ENCODE measurements around the gene KRT75. TPM values are rescaled to one million over a fixed set of nuclear protein-coding genes. Genes with fewer than 3 reads are reported as not detected.

KRT75 gene
- total RNA-seq, 1 experiment from 2014 or later: not detected

GRCh38 chr12:52377266-52377665 lies 56.9 kb downstream of the KRT75 start:
- H3K4me1 Mint-ChIP-seq (ENCODE audit: insufficient read depth, unreplicated experiment): no peaks in the 10 kb centered on the region
- no peaks in the 10 kb centered on the region for H3K36me3 Mint-ChIP-seq (ENCODE audit: insufficient read depth, unreplicated experiment)
- DNase-seq (ENCODE audit: unreplicated experiment): no peak
- intact Hi-C loops (cut with micrococcal nuclease): no loop called here
- no peaks in the 10 kb centered on the region for H3K9me3 Mint-ChIP-seq (ENCODE audit: unreplicated experiment)
- POLR2A ChIA-PET: no interaction called here
- no peak for TF ChIP-seq CTCF (IDR thresholded peaks at IDR 0.05; ENCODE audit: unreplicated experiment)
- no TSS peak for BruUV-seq (replicated peaks)
- H3K27me3 Mint-ChIP-seq (ENCODE audit: insufficient read depth, unreplicated experiment): no peaks in the 10 kb centered on the region
- no peak overlapping the region for H3K27ac Mint-ChIP-seq (ENCODE audit: low read depth, unreplicated experiment)
- CTCF ChIA-PET: interaction anchor here (0.6 to 4.6 kb wide), 6 partner anchors 117 to 503 kb away, joined by 3 to 17 read pairs (median 4); no protein-coding TSS in a partner anchor
- H3K4me3 Mint-ChIP-seq (ENCODE audit: unreplicated experiment): no peak overlapping the region

Other genes with a start within 250 kb of the KRT75 start
- gene KRT80, start 242.4 kb downstream of the KRT75 start, total RNA-seq (2022): 27.4 and 52.3 TPM in 2 replicates
- 2,379 and 3,360 TPM in 2 replicates for gene KRT7, start 201.1 kb downstream of the KRT75 start, total RNA-seq (2022)
- 37.8 and 45.1 TPM in 2 replicates for gene KRT86, start 159.7 kb downstream of the KRT75 start, total RNA-seq (2022)
- gene KRT81, start 142.8 kb downstream of the KRT75 start, total RNA-seq (2022): 2,023 and 2,244 TPM in 2 replicates
- 12.2 and 14.5 TPM in 2 replicates for gene KRT83, start 113.0 kb downstream of the KRT75 start, total RNA-seq (2022)
- gene KRT85, start 66.9 kb downstream of the KRT75 start, total RNA-seq (2022): 0.23 TPM in 1 of 2 replicates, not detected in the other
- gene KRT84, start 48.7 kb downstream of the KRT75 start, total RNA-seq (2022): not detected in 2 replicates
- not detected in 2 replicates for gene KRT82, start 28.0 kb downstream of the KRT75 start, total RNA-seq (2022)
- gene KRT6B, start 17.8 kb upstream of the KRT75 start, total RNA-seq (2022): 2.3 and 3.3 TPM in 2 replicates
- gene KRT6C, start 39.4 kb upstream of the KRT75 start, total RNA-seq (2022): 0.19 and 0.44 TPM in 2 replicates
- 1,403 and 1,688 TPM in 2 replicates for gene KRT6A, start 58.9 kb upstream of the KRT75 start, total RNA-seq (2022)
- 1,273 and 3,552 TPM in 2 replicates for gene KRT5, start 86.0 kb upstream of the KRT75 start, total RNA-seq (2022)
- not detected in 2 replicates for gene KRT71, start 118.8 kb upstream of the KRT75 start, total RNA-seq (2022)
- gene KRT74, start 139.5 kb upstream of the KRT75 start, total RNA-seq (2022): not detected in 2 replicates
- not detected in 2 replicates for gene KRT72, start 167.1 kb upstream of the KRT75 start, total RNA-seq (2022)
- not detected in 2 replicates for gene KRT73, start 184.2 kb upstream of the KRT75 start, total RNA-seq (2022)
- not detected in 2 replicates for gene KRT2, start 217.8 kb upstream of the KRT75 start, total RNA-seq (2022)
- not detected in 2 replicates for gene KRT1, start 246.0 kb upstream of the KRT75 start, total RNA-seq (2022)

Measured in MCF 10A (cell line).